IMR-90 (cell line): ENCODE measurements around the gene PSMD11. TPM values are rescaled to one million over a fixed set of nuclear protein-coding genes. Genes with fewer than 3 reads are reported as not detected.

Source experiments
- ATAC-seq: fragments of 200-7000 bp; cut with Tn5 transposase; 2 replicates; pipeline ENCODE4 v1.9.1; 2020; ENCODE audit warnings: low read depth, mild to moderate bottlenecking, moderate library complexity
- BruUV-seq: library from RNA; stranded (reverse); fragments of 400-500 nt; replicated peaks from 2 replicates; lab custom pipeline; 2021; lab: Mats Ljungman, UMichigan
- CTCF ChIA-PET: fragments of 300-600 bp; formaldehyde crosslinking; extraction: SDS; loops from one replicate; lab custom pipeline; 2021; ENCODE audit warnings: antibody characterized with exemption; lab: Yijun Ruan, JAX
- POLR2A ChIA-PET: fragments of 300-600 bp; sonication (Branson Sonifier 250); formaldehyde crosslinking; loops from one replicate; lab custom pipeline; 2022; ENCODE audit warnings: antibody characterized with exemption; ENCODE audit not compliant: unreplicated experiment; lab: Charles Lee
- DNase-seq: peaks from one replicate; pipeline ENCODE4 v3.0.0; 2013
- H2AFZ ChIP-seq: replicated peaks from 2 replicates; pipeline ENCODE3; 2013; ENCODE audit warnings: low read length, mild to moderate bottlenecking; ENCODE audit not compliant: poor library complexity
- H2AK5ac ChIP-seq: 2 replicates; pipeline ENCODE4 v1.6.1; 2013; ENCODE audit warnings: low read depth, low read length, inconsistent platforms
- H2AK9ac ChIP-seq: replicated peaks from 2 replicates; pipeline ENCODE3; 2013; ENCODE audit warnings: mild to moderate bottlenecking, low read depth, low read length, moderate library complexity; ENCODE audit not compliant: poor library complexity
- H2BK120ac ChIP-seq: 2 replicates; pipeline ENCODE4 v1.6.1; 2013; ENCODE audit warnings: low read depth, low read length, inconsistent platforms
- H2BK15ac ChIP-seq: 3 replicates; pipeline ENCODE4 v1.6.1; 2013; ENCODE audit warnings: low read depth, low read length, inconsistent platforms
- H2BK20ac ChIP-seq: 2 replicates; pipeline ENCODE4 v1.6.1; 2013; ENCODE audit warnings: low read depth, mild to moderate bottlenecking, inconsistent platforms, low read length, moderate library complexity
- H2BK5ac ChIP-seq: 2 replicates; pipeline ENCODE4 v1.6.1; 2013; ENCODE audit warnings: mild to moderate bottlenecking, low read depth, low read length, inconsistent platforms; ENCODE audit not compliant: poor library complexity, severe bottlenecking
- H3K14ac ChIP-seq: replicated peaks from 2 replicates; pipeline ENCODE4 v1.6.1; 2013; ENCODE audit warnings: low read depth, low read length, inconsistent platforms
- H3K18ac ChIP-seq: 2 replicates; pipeline ENCODE4 v1.6.1; 2013; ENCODE audit warnings: low read depth, low read length, control low read depth
- H3K23ac ChIP-seq: 2 replicates; pipeline ENCODE4 v1.6.1; 2013; ENCODE audit warnings: low read depth, low read length, inconsistent platforms
- H3K27ac ChIP-seq: 2 replicates; pipeline ENCODE4 v1.5.1; 2013; ENCODE audit warnings: mild to moderate bottlenecking, control low read depth, low read length; ENCODE audit not compliant: insufficient read depth
- H3K27me3 ChIP-seq: 2 replicates; pipeline ENCODE4 v1.6.1; 2013; ENCODE audit warnings: low read length; ENCODE audit not compliant: control insufficient read depth, insufficient read depth
- H3K36me3 ChIP-seq: 2 replicates; pipeline ENCODE4 v1.6.1; 2013; ENCODE audit warnings: low read length, mixed read lengths; ENCODE audit not compliant: control insufficient read depth, insufficient read depth
- H3K4ac ChIP-seq: 2 replicates; pipeline ENCODE4 v1.6.1; 2013; ENCODE audit warnings: low read depth, low read length, inconsistent platforms
- H3K4me1 ChIP-seq: 2 replicates; pipeline ENCODE4 v1.6.1; 2013; ENCODE audit warnings: low read length, mixed read lengths; ENCODE audit not compliant: control insufficient read depth, insufficient read depth
- H3K4me2 ChIP-seq: 2 replicates; pipeline ENCODE4 v1.6.1; 2013; ENCODE audit warnings: low read depth, mild to moderate bottlenecking, control low read depth, low read length, moderate library complexity
- H3K4me3 ChIP-seq: 2 replicates; pipeline ENCODE4 v1.5.1; 2013; ENCODE audit warnings: low read depth, mild to moderate bottlenecking, control low read depth, low read length, moderate library complexity; ENCODE audit not compliant: insufficient read depth
- H3K56ac ChIP-seq: 2 replicates; pipeline ENCODE4 v1.6.1; 2013; ENCODE audit warnings: low read length, inconsistent platforms; ENCODE audit not compliant: insufficient read depth; ENCODE audit errors: extremely low read depth
- H3K79me1 ChIP-seq, 2 experiments: 2 replicates each; pipeline ENCODE4 v1.6.1; 2013; ENCODE audit warnings: low read length in 2 of 2, inconsistent platforms in 1 of 2, low read depth in 1 of 2
- H3K9ac ChIP-seq: 2 replicates; pipeline ENCODE4 v1.6.1; 2013; ENCODE audit warnings: low read depth, low read length, control low read depth
- H3K9me1 ChIP-seq: 2 replicates; pipeline ENCODE4 v1.6.1; 2013; ENCODE audit warnings: low read length, inconsistent platforms; ENCODE audit not compliant: insufficient read depth
- H3K9me3 ChIP-seq: 2 replicates; pipeline ENCODE4 v1.6.1; 2013; ENCODE audit warnings: low read length; ENCODE audit not compliant: control insufficient read depth, insufficient read depth
- H4K20me1 ChIP-seq: 2 replicates; pipeline ENCODE4 v1.6.1; 2013; ENCODE audit warnings: low read length, inconsistent platforms; ENCODE audit not compliant: insufficient read depth
- H4K5ac ChIP-seq: 2 replicates; pipeline ENCODE4 v1.6.1; 2013; ENCODE audit warnings: mild to moderate bottlenecking, low read depth, low read length, control low read depth
- H4K8ac ChIP-seq, 2 experiments: 2 replicates each; pipeline ENCODE4 v1.6.1; 2013; ENCODE audit warnings: low read depth in 2 of 2, low read length in 2 of 2, control low read depth in 1 of 2, inconsistent platforms in 1 of 2
- H4K91ac ChIP-seq: 2 replicates; pipeline ENCODE4 v1.6.1; 2013; ENCODE audit warnings: low read depth, low read length, inconsistent platforms; ENCODE audit not compliant: insufficient read depth
- CEBPB ChIP-seq: IDR thresholded peaks from 2 replicates; pipeline ENCODE4 v1.6.1; 2012; ENCODE audit warnings: low read depth, low read length, improper control_type of control experiment
- MXI1 ChIP-seq: IDR thresholded peaks from 2 replicates; pipeline ENCODE4 v1.6.1; 2012; ENCODE audit warnings: low read depth, mild to moderate bottlenecking, low read length, moderate library complexity, borderline replicate concordance
- SMC3 ChIP-seq: fragments of 150-350 bp; IDR thresholded peaks from 2 replicates; pipeline ENCODE4 v1.6.1; 2016; ENCODE audit warnings: low read depth, mild to moderate bottlenecking, antibody characterized with exemption, low read length, moderate library complexity
- WGBS, 2 experiments: methylation state at CpG; one replicate each; pipeline versions ENCODE4 v1.1.5 to v1.1.7; 2013; ENCODE audit warnings: missing lambda C conversion rate in 2 of 2; ENCODE audit not compliant: insufficient read length in 1 of 2; ENCODE audit errors: extremely low coverage in 2 of 2; 5-methylcytosine and 5-hydroxymethylcytosine counted together
- dilution Hi-C: fragments of 300-500 bp; cut with HindIII; formaldehyde crosslinking; loops from one replicate; pipeline ENCODE4 v1.14.3; 2018; ENCODE audit warnings: low sequenced_read_pairs; ENCODE audit not compliant: unreplicated experiment
- in situ Hi-C: fragments of 300-500 bp; cut with MboI; formaldehyde crosslinking; loops from 3 replicates; pipeline ENCODE4 v1.14.3; 2019; ENCODE audit warnings: low sequenced_read_pairs, inconsistent platforms, mixed read lengths
- intact Hi-C: fragments of 100-400 bp; cut with micrococcal nuclease; formaldehyde crosslinking; loops from 2 replicates; pipeline ENCODE4 v1.10.0; 2022
- polyA plus RNA-seq, 3 experiments: library from polyadenylated mRNA; depleted of rRNA; stranded (reverse); fragments of >200 nt; gene quantifications; 2 replicates each; pipeline ENCODE4 v1.2.3, GENCODE V29; 2012; ENCODE audit warnings: low replicate concordance in 1 of 3
- total RNA-seq: library from RNA; depleted of rRNA; stranded (reverse); fragments of >200 nt; gene quantifications from 2 replicates; pipeline ENCODE4 v1.2.3, GENCODE V29; 2012
- TF ChIP-seq, protein P1 (sequence below): conservative IDR thresholded peaks from 2 replicates; pipeline ENCODE4 v1.5.1; 2012; ENCODE audit warnings: mild to moderate bottlenecking, low read depth, low read length, improper control_type of control experiment

Gene PSMD11
- total and polyA plus RNA-seq, 2 of the 4 experiments (the other 2 are of a cell fraction) = 64.7 to 85.9 TPM

- no peak overlapping the region for H4K91ac ChIP-seq
- no peak overlapping the region for H2BK20ac ChIP-seq
- H2AK9ac ChIP-seq = peak overlapping the region; percentile 12
- no peak overlapping the region for H3K27ac ChIP-seq
- H4K8ac ChIP-seq = 0 out of 4 replicates have a peak overlapping the region, but pooled peaks of 1 of the 2 experiments have one; percentile 43
- no peak for ATAC-seq
- H3K14ac ChIP-seq = no peak overlapping the region
- H3K27me3 ChIP-seq = no peaks in the 10 kb centered on the region
- H3K56ac ChIP-seq = no peak overlapping the region
- H3K23ac ChIP-seq = no peak overlapping the region
- POLR2A ChIA-PET = no interaction called here
- in situ Hi-C loops (loop anchor here (25.0 kb wide), 1 partner anchor 277 kb away; no protein-coding TSS in a partner anchor), intact Hi-C loops (loop anchor here (5.0 kb wide), 1 partner anchor 172 kb away; no protein-coding TSS in a partner anchor), dilution Hi-C loops (no loop called here)
- DNase-seq = no peak
- H3K4me1 ChIP-seq = peaks cover 5% of the 10 kb centered on the region; the same call in 1 of the 2 replicates
- no peak overlapping the region for H3K4me2 ChIP-seq
- H2AK5ac ChIP-seq = no peak overlapping the region
- H2BK120ac ChIP-seq = no peak overlapping the region
- 60% methylated on average over 3 of the region's 12 CpGs; no CpG with 5 or more reads in 1 of the 2 experiments for WGBS, 2 experiments
- H2AFZ ChIP-seq = peak overlapping the region; percentile 89
- no peak overlapping the region for H2BK5ac ChIP-seq
- CTCF ChIA-PET = no interaction called here
- H4K20me1 ChIP-seq = peaks cover 4% of the 10 kb centered on the region; the same call in 1 of the 2 replicates
- no peak overlapping the region for H3K4me3 ChIP-seq
- H3K79me1 ChIP-seq = peaks cover 0 to 6% of the 10 kb centered on the region in 2 experiments; a peak in 2 of 4 replicates
- TF ChIP-seq SMC3 (no peak), MXI1 (no peak), CEBPB (no peak)
- TF ChIP-seq, protein P1, sequence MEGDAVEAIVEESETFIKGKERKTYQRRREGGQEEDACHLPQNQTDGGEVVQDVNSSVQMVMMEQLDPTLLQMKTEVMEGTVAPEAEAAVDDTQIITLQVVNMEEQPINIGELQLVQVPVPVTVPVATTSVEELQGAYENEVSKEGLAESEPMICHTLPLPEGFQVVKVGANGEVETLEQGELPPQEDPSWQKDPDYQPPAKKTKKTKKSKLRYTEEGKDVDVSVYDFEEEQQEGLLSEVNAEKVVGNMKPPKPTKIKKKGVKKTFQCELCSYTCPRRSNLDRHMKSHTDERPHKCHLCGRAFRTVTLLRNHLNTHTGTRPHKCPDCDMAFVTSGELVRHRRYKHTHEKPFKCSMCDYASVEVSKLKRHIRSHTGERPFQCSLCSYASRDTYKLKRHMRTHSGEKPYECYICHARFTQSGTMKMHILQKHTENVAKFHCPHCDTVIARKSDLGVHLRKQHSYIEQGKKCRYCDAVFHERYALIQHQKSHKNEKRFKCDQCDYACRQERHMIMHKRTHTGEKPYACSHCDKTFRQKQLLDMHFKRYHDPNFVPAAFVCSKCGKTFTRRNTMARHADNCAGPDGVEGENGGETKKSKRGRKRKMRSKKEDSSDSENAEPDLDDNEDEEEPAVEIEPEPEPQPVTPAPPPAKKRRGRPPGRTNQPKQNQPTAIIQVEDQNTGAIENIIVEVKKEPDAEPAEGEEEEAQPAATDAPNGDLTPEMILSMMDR = no peak
- H3K18ac ChIP-seq = no peak overlapping the region
- H3K36me3 ChIP-seq = peaks cover 14% of the 10 kb centered on the region
- peaks cover 4% of the 10 kb centered on the region for H3K9me1 ChIP-seq
- H3K9me3 ChIP-seq = no peaks in the 10 kb centered on the region
- no peak overlapping the region for H4K5ac ChIP-seq
- H3K9ac ChIP-seq = no peak overlapping the region
- H3K4ac ChIP-seq = no peak overlapping the region
- H2BK15ac ChIP-seq = no peak overlapping the region
- no TSS peak for BruUV-seq
Measured at GRCh38 chr17:32485261-32486110, 41.2 kb downstream of the PSMD11 start.
